CD14-positive monocyte (primary cell): ENCODE results near the gene TSPAN33. TPM values are rescaled to one million over a fixed set of nuclear protein-coding genes. Genes with fewer than 3 reads are reported as not detected.
"Not testable (repeated sequence)": the region's sequence is repeated elsewhere in the genome, so short reads cannot be mapped to it uniquely, and the experiment has no call there.

Source experiments
- DNase-seq, 3 donors: peaks; one replicate each; pipeline ENCODE4 v3.0.0-alpha.2; 2011 to 2022
- H2AFZ ChIP-seq: 2 replicates; pipeline ENCODE4 v1.6.0; 2012; ENCODE audit warnings: mild to moderate bottlenecking, low read depth, low read length, inconsistent platforms; ENCODE audit not compliant: insufficient read depth, poor library complexity, severe bottlenecking
- H3K27ac ChIP-seq, 2 donors: 1 replicate in 1 of 2; 2 replicates in 1 of 2; pipeline ENCODE4 v1.5.1; 2012 to 2013; ENCODE audit warnings: low read length in 2 of 2, control low read depth in 1 of 2, inconsistent platforms in 1 of 2, low read depth in 1 of 2, mild to moderate bottlenecking in 1 of 2
- H3K27me3 ChIP-seq, 2 donors: one replicate each; pipeline versions ENCODE4 v1.6.0 to v1.6.1; 2011 to 2013; ENCODE audit warnings: low read length in 2 of 2; ENCODE audit not compliant: control insufficient read depth in 2 of 2, insufficient read depth in 2 of 2
- H3K36me3 ChIP-seq, 2 donors: replicated peaks in 1 of 2; 1 replicate in 1 of 2; 2 replicates in 1 of 2; pipeline versions ENCODE4 v1.5.1 to v1.6.1; 2012 to 2013; ENCODE audit warnings: low read length in 2 of 2, control low read depth in 1 of 2, inconsistent platforms in 1 of 2, mild to moderate bottlenecking in 1 of 2; ENCODE audit not compliant: insufficient read depth in 2 of 2, control insufficient read depth in 1 of 2
- H3K4me1 ChIP-seq, 2 donors: 1 replicate in 1 of 2; 2 replicates in 1 of 2; pipeline versions ENCODE4 v1.5.1 to v1.6.1; 2012 to 2013; ENCODE audit warnings: low read length in 2 of 2, control low read depth in 1 of 2, inconsistent platforms in 1 of 2, mild to moderate bottlenecking in 1 of 2, moderate library complexity in 1 of 2; ENCODE audit not compliant: insufficient read depth in 2 of 2, control insufficient read depth in 1 of 2
- H3K4me2 ChIP-seq: replicated peaks from 2 replicates; pipeline ENCODE3; 2012; ENCODE audit warnings: low read length, moderate library complexity, mild to moderate bottlenecking; ENCODE audit not compliant: poor library complexity, severe bottlenecking; ENCODE audit errors: extremely low read depth
- H3K4me3 ChIP-seq, 3 experiments: fragments of 200-600 bp in 1 of 3; sonication (generic) in 1 of 3; replicated peaks in 1 of 3; 1 replicate in 2 of 3; 2 replicates in 1 of 3; pipeline ENCODE4 v1.5.1; 2011 to 2013; ENCODE audit warnings: low read length in 3 of 3, mild to moderate bottlenecking in 3 of 3, control low read depth in 2 of 3, low read depth in 2 of 3, inconsistent platforms in 1 of 3, moderate library complexity in 1 of 3
- H3K79me2 ChIP-seq: 2 replicates; pipeline ENCODE4 v1.6.0; 2012; ENCODE audit warnings: mild to moderate bottlenecking, control low read depth, inconsistent platforms, low read length, moderate library complexity; ENCODE audit not compliant: insufficient read depth
- H3K9ac ChIP-seq: 2 replicates; pipeline ENCODE4 v1.6.0; 2017; ENCODE audit warnings: low read length, mild to moderate bottlenecking; ENCODE audit not compliant: insufficient read depth, poor library complexity, severe bottlenecking
- H3K9me3 ChIP-seq, 2 donors: replicated peaks in 1 of 2; 1 replicate in 1 of 2; 2 replicates in 1 of 2; pipeline versions ENCODE4 v1.5.1 to v1.6.1; 2012 to 2013; ENCODE audit warnings: low read length in 2 of 2, control low read depth in 1 of 2; ENCODE audit not compliant: control insufficient read depth in 1 of 2, insufficient read depth in 1 of 2
- H4K20me1 ChIP-seq: 2 replicates; pipeline ENCODE4 v1.6.0; 2012; ENCODE audit warnings: mild to moderate bottlenecking, low read length, control low read depth, moderate library complexity; ENCODE audit not compliant: insufficient read depth
- H3K27ac Mint-ChIP-seq, 7 donors: one replicate each; pipeline ENCODE4 v1.8.0; 2020; ENCODE audit warnings: mild to moderate bottlenecking in 7 of 7, mixed read lengths in 7 of 7, moderate library complexity in 6 of 7, inconsistent platforms in 2 of 7
- H3K27me3 Mint-ChIP-seq, 3 donors: one replicate each; pipeline ENCODE4 v1.8.0; 2021 to 2022; ENCODE audit warnings: low read depth in 3 of 3, mild to moderate bottlenecking in 3 of 3, mixed read lengths in 3 of 3, moderate library complexity in 3 of 3, inconsistent platforms in 1 of 3
- H3K36me3 Mint-ChIP-seq, 2 donors: one replicate each; pipeline ENCODE4 v1.8.0; 2020; ENCODE audit warnings: mixed read lengths in 2 of 2, inconsistent platforms in 1 of 2, mild to moderate bottlenecking in 1 of 2
- H3K4me1 Mint-ChIP-seq: one replicate; pipeline ENCODE4 v1.8.0; 2020; ENCODE audit warnings: mild to moderate bottlenecking, mixed read lengths
- H3K4me3 Mint-ChIP-seq, 2 donors: one replicate each; pipeline ENCODE4 v1.8.0; 2020; ENCODE audit warnings: mild to moderate bottlenecking in 2 of 2, mixed read lengths in 2 of 2, moderate library complexity in 1 of 2
- H3K9me3 Mint-ChIP-seq, 7 donors: one replicate each; pipeline ENCODE4 v1.8.0; 2020 to 2022; ENCODE audit warnings: mixed read lengths in 7 of 7, mild to moderate bottlenecking in 6 of 7, moderate library complexity in 6 of 7, inconsistent platforms in 2 of 7
- CTCF ChIP-seq: fragments of 200-600 bp; IDR thresholded peaks from one replicate; pipeline ENCODE4 v1.8.0; 2022; ENCODE audit warnings: antibody characterized with exemption, mild to moderate bottlenecking
- WGBS: methylation state at CpG from one replicate; pipeline ENCODE4 v1.1.5; 2013; ENCODE audit warnings: missing lambda C conversion rate; ENCODE audit not compliant: insufficient coverage; 5-methylcytosine and 5-hydroxymethylcytosine counted together
- intact Hi-C, 2 donors: fragments of 100-400 bp; cut with micrococcal nuclease; formaldehyde crosslinking; loops; one replicate each; pipeline versions ENCODE4 v1.15.0 to v1.15.1; 2023
- polyA plus RNA-seq, 3 donors: library from polyadenylated mRNA; depleted of rRNA in 1 of 3; unstranded in 2 of 3; stranded (reverse) in 1 of 3; fragments of 300-500 nt in 2 of 3; fragments of >200 nt in 1 of 3; fragmentation: Illumina TruSeq in 2 of 3; gene quantifications; 1 replicate in 2 of 3; 2 replicates in 1 of 3; pipeline ENCODE4 v1.2.3, GENCODE V29; 2012 to 2021

The TSPAN33 gene
- polyA plus RNA-seq, 3 donors: 2.9 to 7.5 (median 4.4) TPM

GRCh38 chr7:129118182-129118581 lies 26.3 kb upstream of the TSPAN33 start:
- H3K4me1 Mint-ChIP-seq: peaks cover 16% of the 10 kb centered on the region
- H3K27ac ChIP-seq: no peak overlapping the region
- H3K9me3 ChIP-seq: peaks cover 13 to 15% of the 10 kb centered on the region in 2 donors
- H3K36me3 Mint-ChIP-seq: peaks cover 0 to 2% of the 10 kb centered on the region in 2 donors
- H3K4me1 ChIP-seq: peaks cover 8 to 11% of the 10 kb centered on the region in 2 donors
- TF ChIP-seq CTCF: no peak
- H3K27me3 ChIP-seq: no peaks in the 10 kb centered on the region
- no CpG with 5 or more reads among the region's 7 CpGs for WGBS
- no peaks in the 10 kb centered on the region for H3K36me3 ChIP-seq
- intact Hi-C loops: no loop called here
- no peak overlapping the region for H3K27ac Mint-ChIP-seq
- no peak overlapping the region for H3K4me3 ChIP-seq
- no peak for DNase-seq
- H3K9me3 Mint-ChIP-seq: peaks cover 10 to 23% (median 14%) of the 10 kb centered on the region in 7 donors
- H3K27me3 Mint-ChIP-seq: peaks cover 0 to 6% (median 1%) of the 10 kb centered on the region in 3 donors
- H3K79me2 ChIP-seq: no peaks in the 10 kb centered on the region
- no peak overlapping the region for H3K9ac ChIP-seq
- no peak overlapping the region for H3K4me2 ChIP-seq
- no peaks in the 10 kb centered on the region for H4K20me1 ChIP-seq
- H2AFZ ChIP-seq: no peak overlapping the region
- H3K4me3 Mint-ChIP-seq: no peak overlapping the region

- Mint-ChIP-seq H3K9me3 (peaks cover 10 to 23% (median 14%) of the 10 kb centered on the region in 7 donors), H3K36me3 (peaks cover 0 to 2% of the 10 kb centered on the region in 2 donors), H3K27ac (no peak overlapping the region), H3K4me3 (no peak overlapping the region), H3K27me3 (peaks cover 0 to 6% (median 1%) of the 10 kb centered on the region in 3 donors), H3K4me1 (peaks cover 16% of the 10 kb centered on the region)
- H3K4me1 ChIP-seq: peaks cover 12 to 16% of the 10 kb centered on the region in 2 donors
- no peak for TF ChIP-seq CTCF
- intact Hi-C loops: no loop called here
- H3K4me2 ChIP-seq: no peak overlapping the region
- no peaks in the 10 kb centered on the region for H4K20me1 ChIP-seq
- DNase-seq: no peak
- peaks cover 13 to 15% of the 10 kb centered on the region in 2 donors for H3K9me3 ChIP-seq
- no peak overlapping the region for H3K27ac ChIP-seq
- H2AFZ ChIP-seq: no peak overlapping the region
- H3K27me3 ChIP-seq: no peaks in the 10 kb centered on the region
- WGBS: no CpG with 5 or more reads among the region's 3 CpGs
- no peaks in the 10 kb centered on the region for H3K36me3 ChIP-seq
- H3K9ac ChIP-seq: no peak overlapping the region
- H3K4me3 ChIP-seq: no peak overlapping the region
- H3K79me2 ChIP-seq: no peaks in the 10 kb centered on the region
Measured at GRCh38 chr7:129118976-129119375, 25.5 kb upstream of the TSPAN33 start.

- H3K4me3 Mint-ChIP-seq, H3K27me3 Mint-ChIP-seq, H3K4me2 ChIP-seq, H3K36me3 ChIP-seq, H3K27ac ChIP-seq, H3K79me2 ChIP-seq, H3K27me3 ChIP-seq, intact Hi-C loops, H3K36me3 Mint-ChIP-seq, H4K20me1 ChIP-seq, H3K9ac ChIP-seq, H3K4me3 ChIP-seq: not testable (repeated sequence)
- Histone ChIP-seq H3K4me1 (peaks cover 12 to 16% of the 10 kb centered on the region in 2 donors), H3K9me3 (peaks cover 12 to 13% of the 10 kb centered on the region in 2 donors), H2AFZ (peak overlapping the region; percentile 33)
- DNase-seq: peak in 1 of 3 donors; percentile 56
- WGBS: 100% methylated on average over 2 of the region's 3 CpGs
- H3K27ac Mint-ChIP-seq: peak overlapping the region; percentile 1 to 84 (median 60)
- peaks cover 10 to 17% (median 13%) of the 10 kb centered on the region in 7 donors for H3K9me3 Mint-ChIP-seq
- H3K4me1 Mint-ChIP-seq: peaks cover 16% of the 10 kb centered on the region
Measured at GRCh38 chr7:129121501-129122077, 22.9 kb upstream of the TSPAN33 start.
